Measurements from ENCODE around the gene BTN3A1. TPM values are rescaled to one million over a fixed set of nuclear protein-coding genes. Genes with fewer than 3 reads are reported as not detected.
A peak's percentile ranks its signal among the peaks of the same experiment; 100 is the strongest.
"Not testable (repeated sequence)": the region's sequence is repeated elsewhere in the genome, so short reads cannot be mapped to it uniquely, and the experiment has no call there.

Gene BTN3A1
- total RNA-seq: 10 to 100 TPM in 4 of 6 donors, 1 to 10 TPM in 2; 3.9 to 33.5 (median 13.3) TPM
- 10 to 100 TPM in 1 of 2 donors, 1 to 10 TPM in 1; 8.9 to 13.9 TPM for polyA plus RNA-seq

GRCh38 chr6:26401987-26402658 lies at the start of gene BTN3A1:
Gene BTN3A1 (plus strand): TSS chr6:26402275. CDS start chr6:26405564, 3,289 bp downstream.
- Histone ChIP-seq H3K4me3 (peak within 1 kb of the TSS; percentile 35 to 57 (median 52)), H3K36me3 (no peaks in the 10 kb centered on the region), H3K27me3 (no peaks in the 10 kb centered on the region), H3K27ac (peak within 1 kb of the TSS; percentile 63 to 93 (median 72)), H3K4me1 (peaks cover 3 to 18% (median 5%) of the 10 kb centered on the region in 3 donors), H3K9me3 (no peaks in the 10 kb centered on the region)
- intact Hi-C loops (cut with DNase I): no loop called here
- TF ChIP-seq CTCF (IDR thresholded peaks at IDR 0.05): no peak
- peak in 5 of 6 donors; percentile 45 to 68 (median 58) for DNase-seq
- 0 to 1% methylated on average over 9 of the region's 9 CpGs for WGBS, 2 donors
- peak; percentile 96 for FAIRE-seq
- peak; percentile 96 to 98 (median 97) for ATAC-seq

GRCh38 chr6:26352315-26352714 lies 49.8 kb upstream of the BTN3A1 start:
- intact Hi-C loops (cut with DNase I): no loop called here
- DNase-seq (no peak), ATAC-seq (no peak), FAIRE-seq (no peak)
- Histone ChIP-seq H3K4me3 (no peak overlapping the region), H3K36me3 (no peaks in the 10 kb centered on the region), H3K27ac (no peak overlapping the region), H3K27me3 (no peaks in the 10 kb centered on the region), H3K9me3 (no peaks in the 10 kb centered on the region), H3K4me1 (no peaks in the 10 kb centered on the region)
- 87 to 94% methylated on average over 7 of the region's 7 CpGs for WGBS, 2 donors
- TF ChIP-seq CTCF (IDR thresholded peaks at IDR 0.05): no peak

GRCh38 chr6:26354162-26354561 lies 47.9 kb upstream of the BTN3A1 start:
- H3K27ac ChIP-seq: no peak overlapping the region

GRCh38 chr6:26355366-26355765 lies 46.7 kb upstream of the BTN3A1 start:
- ATAC-seq (no peak), DNase-seq (no peak), FAIRE-seq (no peak)
- Histone ChIP-seq H3K36me3 (no peaks in the 10 kb centered on the region), H3K4me1 (no peaks in the 10 kb centered on the region), H3K27me3 (no peaks in the 10 kb centered on the region), H3K4me3 (no peak overlapping the region), H3K27ac (no peak overlapping the region), H3K9me3 (no peaks in the 10 kb centered on the region)
- no peak for TF ChIP-seq CTCF (IDR thresholded peaks at IDR 0.05)
- intact Hi-C loops (cut with DNase I): no loop called here

More at GRCh38 chr6:26354162-26354561, 47.9 kb upstream of the BTN3A1 start:
- intact Hi-C loops (cut with DNase I): no loop called here
- no peaks in the 10 kb centered on the region for H3K9me3 ChIP-seq
- ATAC-seq (no peak), FAIRE-seq (no peak), DNase-seq (no peak)
- no peak for TF ChIP-seq CTCF (IDR thresholded peaks at IDR 0.05)
- WGBS, 2 donors: 58 to 70% methylated on average over 3 of the region's 3 CpGs
- no peaks in the 10 kb centered on the region for H3K36me3 ChIP-seq
- H3K27me3 ChIP-seq: no peaks in the 10 kb centered on the region
- H3K4me1 ChIP-seq: no peaks in the 10 kb centered on the region
- no peak overlapping the region for H3K4me3 ChIP-seq

- FAIRE-seq; intact Hi-C loops (cut with DNase I); H3K4me3 ChIP-seq; H3K9me3 ChIP-seq; H3K27me3 ChIP-seq; H3K36me3 ChIP-seq; H3K27ac ChIP-seq; H3K4me1 ChIP-seq; ATAC-seq; DNase-seq: not testable (repeated sequence)
- 86 to 93% methylated on average over 14 of the region's 14 CpGs for WGBS, 2 donors
Observed at GRCh38 chr6:26357543-26357942, 44.5 kb upstream of the BTN3A1 start.
